Measurements from ENCODE around the gene LPXN. TPM values are rescaled to one million over a fixed set of nuclear protein-coding genes. Genes with fewer than 3 reads are reported as not detected.

The LPXN gene
- polyA plus RNA-seq, 2 of the 4 experiments (the other 2 are of a cell fraction), result 2.5 to 6.6 TPM

Other genes starting within 250 kb of the LPXN start
- not detected in 2 replicates for gene OR5B17, start 216.8 kb downstream of the LPXN start, polyA plus RNA-seq (2011; rRNA removed)
- gene OR5B17, start 216.8 kb downstream of the LPXN start, polyA plus RNA-seq (2017; fragmentation: RNase III; extraction: RNeasy Plus Mini Kit Qiagen cat#74134 plus additional on column Dnase treatment), result not detected in 3 replicates
- not detected in 2 replicates for gene OR5B3, start 169.0 kb downstream of the LPXN start, polyA plus RNA-seq (2011; rRNA removed)
- not detected in 3 replicates for gene OR5B3, start 169.0 kb downstream of the LPXN start, polyA plus RNA-seq (2017; fragmentation: RNase III; extraction: RNeasy Plus Mini Kit Qiagen cat#74134 plus additional on column Dnase treatment)
- not detected in 2 replicates for gene OR5B2, start 147.7 kb downstream of the LPXN start, polyA plus RNA-seq (2011; rRNA removed)
- gene OR5B2, start 147.7 kb downstream of the LPXN start, polyA plus RNA-seq (2017; fragmentation: RNase III; extraction: RNeasy Plus Mini Kit Qiagen cat#74134 plus additional on column Dnase treatment), result not detected in 3 replicates
- gene OR5B12, start 133.6 kb downstream of the LPXN start, polyA plus RNA-seq (2011; rRNA removed), result not detected in 2 replicates
- gene OR5B12, start 133.6 kb downstream of the LPXN start, polyA plus RNA-seq (2017; fragmentation: RNase III; extraction: RNeasy Plus Mini Kit Qiagen cat#74134 plus additional on column Dnase treatment), result not detected in 3 replicates
- not detected in 2 replicates for gene OR5B21, start 67.8 kb downstream of the LPXN start, polyA plus RNA-seq (2011; rRNA removed)
- not detected in 3 replicates for gene OR5B21, start 67.8 kb downstream of the LPXN start, polyA plus RNA-seq (2017; fragmentation: RNase III; extraction: RNeasy Plus Mini Kit Qiagen cat#74134 plus additional on column Dnase treatment)
- 52.3 and 66.9 TPM in 2 replicates for gene ZFP91, start 3.2 kb upstream of the LPXN start, polyA plus RNA-seq (2011; rRNA removed)
- gene ZFP91, start 3.2 kb upstream of the LPXN start, polyA plus RNA-seq (2017; fragmentation: RNase III; extraction: RNeasy Plus Mini Kit Qiagen cat#74134 plus additional on column Dnase treatment), result 45.0 to 48.5 TPM (median 47.7 TPM) in 3 replicates
- 1.3 and 1.8 TPM in 2 replicates for gene CNTF, start 46.8 kb upstream of the LPXN start, polyA plus RNA-seq (2011; rRNA removed)
- 0.91 to 1.3 TPM (median 1.2 TPM) in 3 replicates for gene CNTF, start 46.8 kb upstream of the LPXN start, polyA plus RNA-seq (2017; fragmentation: RNase III; extraction: RNeasy Plus Mini Kit Qiagen cat#74134 plus additional on column Dnase treatment)
- gene GLYAT, start 156.1 kb upstream of the LPXN start, polyA plus RNA-seq (2011; rRNA removed), result not detected in 2 replicates
- not detected in 3 replicates for gene GLYAT, start 156.1 kb upstream of the LPXN start, polyA plus RNA-seq (2017; fragmentation: RNase III; extraction: RNeasy Plus Mini Kit Qiagen cat#74134 plus additional on column Dnase treatment)

All from A549 (cell line).